Heart right ventricle (tissue), 16 donors: ENCODE data around the gene OS9. TPM values are rescaled to one million over a fixed set of nuclear protein-coding genes. Genes with fewer than 3 reads are reported as not detected.
"Not testable (repeated sequence)": the region's sequence is repeated elsewhere in the genome, so short reads cannot be mapped to it uniquely, and the experiment has no call there.

Source experiments
- ATAC-seq, 8 donors: fragments of 200-7000 bp; cut with Tn5 transposase; one replicate each; pipeline ENCODE4 v1.9.1; 2020; ENCODE audit warnings: mild to moderate bottlenecking in 8 of 8, moderate library complexity in 8 of 8, moderate number of reproducible peaks in 1 of 8
- DNase-seq, 2 donors: peaks; one replicate each; pipeline ENCODE4 v3.0.0-alpha.2; 2020
- H3K27ac ChIP-seq, 10 donors: fragments of 200-600 bp; sonication (generic) in 2 of 10; one replicate each; pipeline versions ENCODE4 v1.5.0 to v1.8.0; 2020 to 2022; ENCODE audit warnings: mild to moderate bottlenecking in 3 of 10
- H3K27me3 ChIP-seq, 7 donors: fragments of 200-600 bp; one replicate each; pipeline ENCODE4 v1.8.0; 2021 to 2022; ENCODE audit warnings: mild to moderate bottlenecking in 2 of 7
- H3K36me3 ChIP-seq, 9 donors: fragments of 200-600 bp; sonication (generic) in 1 of 9; one replicate each; pipeline versions ENCODE4 v1.5.0 to v1.8.0; 2020 to 2022; ENCODE audit warnings: mild to moderate bottlenecking in 2 of 9
- H3K4me1 ChIP-seq, 9 donors: fragments of 200-600 bp; sonication (generic) in 1 of 9; one replicate each; pipeline versions ENCODE4 v1.5.0 to v1.8.0; 2020 to 2022; ENCODE audit warnings: mild to moderate bottlenecking in 4 of 9
- H3K4me3 ChIP-seq, 10 donors: fragments of 200-600 bp; sonication (generic) in 2 of 10; one replicate each; pipeline versions ENCODE4 v1.5.0 to v1.8.0; 2020 to 2022; ENCODE audit warnings: mild to moderate bottlenecking in 7 of 10, moderate library complexity in 2 of 10
- H3K9me3 ChIP-seq, 11 donors: fragments of 200-600 bp in 10 of 11; sonication (generic) in 2 of 11; one replicate each; pipeline versions ENCODE4 v1.5.0 to v1.8.0; 2013 to 2022; ENCODE audit warnings: mild to moderate bottlenecking in 2 of 11, control low read depth in 1 of 11, moderate library complexity in 1 of 11
- CTCF ChIP-seq, 9 donors: fragments of 200-600 bp; sonication (generic) in 2 of 9; IDR thresholded peaks; one replicate each; pipeline versions ENCODE4 v1.5.0 to v1.8.0; 2021 to 2022; ENCODE audit warnings: antibody characterized with exemption in 9 of 9, mild to moderate bottlenecking in 5 of 9, moderate library complexity in 1 of 9
- WGBS, 2 donors: extraction: QIAGEN DNeasy Blood & Tissue Kit; methylation state at CpG; one replicate each; pipeline ENCODE4 v1.1.7; 2013; ENCODE audit warnings: inconsistent platforms in 1 of 2; 5-methylcytosine and 5-hydroxymethylcytosine counted together
- intact Hi-C, 10 donors: fragments of 100-400 bp; cut with DNase I; formaldehyde crosslinking; loops; one replicate each; pipeline versions ENCODE4 v1.11.1 to v1.14.2; 2022
- polyA plus RNA-seq, 2 donors: library from polyadenylated mRNA; stranded (reverse); fragments of 200-250 nt; gene quantifications; one replicate each; pipeline ENCODE4 v1.2.3, GENCODE V29; 2013
- total RNA-seq, 10 donors: library from RNA; stranded (reverse); fragmentation: NEBNext Ultra II Directional in 3 of 10; extraction: Animal tissue kit (Norgen Biotek cat#: 25700) in 3 of 10; gene quantifications; one replicate each; pipeline versions ENCODE4 v1.2.1 to v1.2.4, GENCODE V29; 2021 to 2023
- donor health status: Arrhythmogenic right ventricular cardiomyopathy.
- donor health status: ischemic (EF 13 %, LVEDD 7.1; RV severe dilation, severe dysfunction).
- donor health status: healthy with polysubstance abuse.
- donor health status: DM: no; HTN: yes; CAD: no.
- donor health status: DM: no; HTN: no; CAD: no.
- donor health status: ischemic (EF 25% LVEDD 6.9; RV normal size, moderate dysfunction).
- donor health status: ischemic (EF 25% LVEDD 5.7; RV mildly dilated, moderate dysfunction).
- donor health status: healthy.
- donor health status: DM: yes; HTN: yes; CAD: no.
- donor health status: Ischemic cardiomyopathy.
- donor health status: ischemic (EF 35%, LVEDD 5.7; RV mildly dilated, moderate dysfunction).
- donor health status: nonischemic (EF 11% LVEDD 7.7; RV severe dilation, severe dysfunction).
- donor health status: DM: yes; HTN: yes; CAD: no.
- donor health status: PGD.
- donor health status: ischemic (EF 29% LVEDD 5.4; RV normal size, mild dysfunction).
- donor health status: nonischemic (EF 23%, LVEDD 6.1; RV moderate dilation, normal function).

Gene OS9
- total and polyA plus RNA-seq, 12 donors = 84.9 to 181 (median 113) TPM

- no peak overlapping the region for H3K4me3 ChIP-seq
- no peak for TF ChIP-seq CTCF (IDR thresholded peaks at IDR 0.05)
- H3K36me3 ChIP-seq = peaks cover 0 to 65% (median 52%) of the 10 kb centered on the region in 9 donors
- ATAC-seq (peak in 1 of 8 donors; percentile 10), DNase-seq (no peak)
- H3K9me3 ChIP-seq = no peaks in the 10 kb centered on the region
- H3K27me3 ChIP-seq = peaks cover 0 to 13% (median 0%) of the 10 kb centered on the region in 7 donors
- no peak overlapping the region for H3K27ac ChIP-seq
- 82 to 85% methylated on average over 11 of the region's 11 CpGs for WGBS, 2 donors
- intact Hi-C loops = no loop called here
- peaks cover 0 to 3% (median 2%) of the 10 kb centered on the region in 9 donors for H3K4me1 ChIP-seq
These were observed 27.0 kb downstream of the OS9 start for GRCh38 chr12:57720606-57721595.

- WGBS, 2 donors = 92 to 94% methylated on average over 16 of the region's 16 CpGs
These were observed 28.1 kb downstream of the OS9 start for GRCh38 chr12:57721846-57722608.

GRCh38 chr12:57722716-57723629, 29.0 kb downstream of the OS9 start:
- WGBS, 2 donors = 54 to 60% methylated on average over 11 of the region's 11 CpGs
- peaks cover 0 to 64% (median 34%) of the 10 kb centered on the region in 9 donors for H3K36me3 ChIP-seq
- ATAC-seq (no peak), DNase-seq (no peak)
- H3K27ac ChIP-seq = no peak overlapping the region
- H3K9me3 ChIP-seq = no peaks in the 10 kb centered on the region
- no peak overlapping the region for H3K4me3 ChIP-seq
- H3K4me1 ChIP-seq = peaks cover 0 to 22% (median 14%) of the 10 kb centered on the region in 9 donors
- no peak for TF ChIP-seq CTCF (IDR thresholded peaks at IDR 0.05)
- H3K27me3 ChIP-seq = peaks cover 0 to 13% (median 0%) of the 10 kb centered on the region in 7 donors
- intact Hi-C loops = no loop called here

More at GRCh38 chr12:57721846-57722608, 28.1 kb downstream of the OS9 start:
- peaks cover 0 to 64% (median 43%) of the 10 kb centered on the region in 9 donors for H3K36me3 ChIP-seq
- ATAC-seq, H3K27ac ChIP-seq, DNase-seq, H3K4me3 ChIP-seq, H3K9me3 ChIP-seq, intact Hi-C loops: not testable (repeated sequence)
- H3K27me3 ChIP-seq = peaks cover 0 to 13% (median 0%) of the 10 kb centered on the region in 7 donors
- H3K4me1 ChIP-seq = peaks cover 0 to 14% (median 10%) of the 10 kb centered on the region in 9 donors

GRCh38 chr12:57723630-57723962, 29.7 kb downstream of the OS9 start:
- no peak overlapping the region for H3K27ac ChIP-seq
- H3K36me3 ChIP-seq = peaks cover 0 to 63% (median 27%) of the 10 kb centered on the region in 9 donors
- no peak for DNase-seq
- peaks cover 0 to 24% (median 14%) of the 10 kb centered on the region in 9 donors for H3K4me1 ChIP-seq
- no peak for TF ChIP-seq CTCF (IDR thresholded peaks at IDR 0.05)
- H3K4me3 ChIP-seq = no peak overlapping the region
- no peak for ATAC-seq
- 71 to 77% methylated on average over 2 of the region's 2 CpGs for WGBS, 2 donors
- H3K27me3 ChIP-seq = peaks cover 0 to 13% (median 0%) of the 10 kb centered on the region in 7 donors
- no peaks in the 10 kb centered on the region for H3K9me3 ChIP-seq
- intact Hi-C loops = no loop called here
